ENCODE data around the gene C9.
A peak's percentile ranks its signal among the peaks of the same experiment; 100 is the strongest.
"Not testable (repeated sequence)": the region's sequence is repeated elsewhere in the genome, so short reads cannot be mapped to it uniquely, and the experiment has no call there.

Gene C9

GRCh38 chr5:39256477-39257235, 107.6 kb downstream of the C9 start:
- peak; percentile 82 for DNase-seq

GRCh38 chr5:39255406-39255805, 108.9 kb downstream of the C9 start:
- DNase-seq: no peak

- DNase-seq: no peak
Observed at GRCh38 chr5:39254671-39255070, 109.6 kb downstream of the C9 start.

DNA sequence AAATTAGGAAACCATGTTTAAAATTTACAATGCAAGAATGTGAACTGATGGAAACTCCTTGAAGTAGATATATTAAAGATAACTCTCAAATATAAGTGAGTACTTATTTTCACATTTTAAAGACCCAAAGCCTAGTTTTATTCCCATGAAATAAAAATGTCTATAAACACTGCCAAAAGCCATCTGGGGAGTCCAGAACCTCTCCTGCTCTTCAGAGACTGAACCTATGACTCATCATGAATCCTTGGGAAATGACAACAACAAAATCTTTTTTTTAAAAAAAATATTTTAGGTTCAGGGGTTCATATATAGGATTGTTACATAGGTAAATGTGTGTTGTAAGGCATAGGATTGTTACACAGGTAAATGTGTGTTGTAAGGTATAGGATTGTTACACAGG, 111.1 kb downstream of the C9 start:
- no peak for DNase-seq

- DNase-seq: no peak
Observed at GRCh38 chr5:39249564-39250274, 114.6 kb downstream of the C9 start.

- peak; percentile 47 for DNase-seq
Observed at GRCh38 chr5:39249069-39249468, 115.2 kb downstream of the C9 start.

DNA sequence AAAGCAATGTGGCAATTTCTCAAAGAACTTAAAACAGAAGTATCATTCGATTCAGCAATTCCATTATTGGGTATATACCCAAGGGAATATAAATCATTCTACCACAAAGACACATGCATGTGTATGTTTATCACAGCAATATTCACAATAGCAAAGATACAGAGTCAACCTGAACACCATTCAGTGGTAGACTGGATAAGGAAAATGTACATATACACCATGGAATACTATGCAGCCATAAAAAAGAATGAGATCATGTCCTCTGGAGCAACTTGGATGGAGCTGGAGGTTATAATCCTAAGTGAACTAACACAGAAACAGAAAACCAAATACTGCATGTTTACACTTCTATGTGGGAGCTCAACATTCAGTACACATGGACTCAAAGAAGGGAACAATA, 123.5 kb downstream of the C9 start:
- DNase-seq: no peak

DNA sequence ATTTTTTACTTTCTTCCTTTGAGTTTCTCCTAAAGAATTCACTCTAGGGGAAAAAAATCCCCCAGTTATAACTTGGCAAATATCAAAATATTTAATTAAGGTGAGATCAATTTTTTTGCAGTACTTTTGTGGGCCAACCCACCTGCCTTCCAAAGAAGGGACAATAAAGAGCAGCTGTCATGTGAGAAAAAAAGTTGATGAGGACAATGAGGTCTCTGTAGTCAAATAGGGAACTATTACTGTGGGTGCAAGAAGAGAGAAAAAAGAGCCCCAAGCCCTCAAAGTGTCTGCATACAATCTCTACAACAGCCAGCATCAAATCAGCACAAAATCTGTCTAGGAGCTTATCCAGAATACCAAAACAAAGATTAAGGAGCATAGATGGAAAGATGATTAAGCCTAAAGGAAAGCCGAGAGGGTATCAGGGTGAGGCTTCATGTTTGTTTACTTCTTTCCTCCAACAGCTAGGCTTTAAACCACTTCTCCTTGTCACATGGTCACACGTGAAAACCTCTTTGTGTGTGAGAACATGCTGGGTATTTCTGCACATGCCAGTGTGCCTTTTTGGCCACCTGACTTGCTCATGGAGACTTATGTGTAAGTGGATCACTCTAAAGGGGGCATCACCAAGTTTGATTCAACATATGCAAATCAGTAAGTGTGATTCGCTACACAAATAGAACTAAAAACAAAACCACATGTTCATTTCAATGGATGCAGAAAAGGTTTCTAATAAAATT, 125.8 kb downstream of the C9 start:
- no peak for DNase-seq

GRCh38 chr5:39236718-39237117, 127.6 kb downstream of the C9 start:
- DNase-seq: no peak

- DNase-seq: peak; percentile 57
Observed at GRCh38 chr5:39235648-39236047, 128.6 kb downstream of the C9 start.

DNA sequence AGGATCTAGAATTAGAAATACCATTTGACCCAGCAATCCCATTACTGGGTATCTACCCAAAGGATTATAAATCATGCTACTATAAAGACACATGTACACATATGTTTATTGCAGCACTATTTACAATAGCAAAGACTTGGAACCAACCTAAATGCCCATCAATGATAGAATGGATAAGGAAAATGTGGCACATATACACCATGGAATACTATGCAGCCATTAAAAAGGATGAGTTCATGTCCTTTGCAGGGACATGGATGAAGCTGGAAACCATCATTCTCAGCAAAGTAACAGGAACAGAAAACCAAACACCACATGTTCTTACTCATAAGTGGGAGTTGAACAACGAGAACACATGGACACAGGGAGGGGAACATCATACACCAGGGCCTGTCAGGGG, 129.8 kb downstream of the C9 start:
- not testable (repeated sequence) for DNase-seq
